ENCODE measurements around the gene CPOX.
A peak's percentile ranks its signal among the peaks of the same experiment; 100 is the strongest.
"Not testable (repeated sequence)": the region's sequence is repeated elsewhere in the genome, so short reads cannot be mapped to it uniquely, and the experiment has no call there.

CPOX gene

GRCh38 chr3:98593046-98593936 lies at the start of gene CPOX:
Gene CPOX (minus strand): TSS chr3:98593611. CDS start chr3:98593504, 107 bp downstream.
- peak; percentile 81 to 89 for DNase-seq (ENCODE audit: low read depth in 2 of 2)

GRCh38 chr3:98642769-98643168 lies 49.4 kb upstream of the CPOX start:
- DNase-seq (ENCODE audit: low read depth in 2 of 2), result not testable (repeated sequence)

DNA sequence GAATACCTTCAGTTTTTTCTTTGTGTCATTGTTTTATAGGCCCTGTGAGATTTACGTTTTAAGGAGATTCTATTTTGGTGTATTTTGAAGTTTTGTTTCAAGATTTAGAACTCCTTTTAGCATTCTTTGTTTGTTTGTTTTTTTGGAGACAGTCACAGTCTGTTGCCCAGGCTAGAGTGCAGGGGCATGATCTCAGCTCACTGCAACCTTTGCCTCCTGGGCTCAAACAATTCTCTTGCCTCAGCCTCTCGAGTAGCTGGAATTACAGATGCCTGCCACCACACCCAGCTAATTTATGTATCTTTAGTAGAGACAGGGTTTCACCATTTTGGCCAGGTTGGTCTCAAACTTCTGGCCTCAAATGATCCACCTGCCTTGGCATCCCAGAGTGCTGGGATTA lies 48.3 kb upstream of the CPOX start:
- DNase-seq (ENCODE audit: low read depth in 2 of 2), result not testable (repeated sequence)

GRCh38 chr3:98638515-98638914 lies 45.1 kb upstream of the CPOX start:
- DNase-seq (ENCODE audit: low read depth in 2 of 2), result not testable (repeated sequence)

- DNase-seq (ENCODE audit: low read depth in 2 of 2), result no peak
Observed at GRCh38 chr3:98630416-98630815, 37.0 kb upstream of the CPOX start.

DNA sequence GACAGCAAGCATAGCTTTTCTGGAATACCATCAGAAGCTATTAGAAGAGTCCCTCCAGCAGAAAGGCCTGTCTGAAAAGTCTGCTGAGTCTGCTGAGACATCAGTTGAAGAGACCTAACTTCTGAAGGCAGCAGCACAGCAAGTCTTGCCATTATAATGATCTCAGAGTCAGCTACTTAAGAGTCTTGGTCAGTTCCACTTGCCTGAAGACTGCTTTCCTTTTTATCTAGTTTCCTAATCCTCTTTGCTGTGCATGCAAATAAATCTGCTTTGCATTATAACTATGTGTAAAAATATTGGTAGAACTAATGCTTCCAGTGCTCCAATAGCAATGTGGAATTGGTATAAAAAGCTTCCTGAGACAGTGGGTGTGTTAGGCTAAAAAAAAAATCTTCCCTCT lies 34.9 kb upstream of the CPOX start:
- DNase-seq (ENCODE audit: low read depth in 2 of 2), result no peak

GRCh38 chr3:98626151-98626550 lies 32.7 kb upstream of the CPOX start:
- no peak for DNase-seq (ENCODE audit: low read depth in 2 of 2)

DNA sequence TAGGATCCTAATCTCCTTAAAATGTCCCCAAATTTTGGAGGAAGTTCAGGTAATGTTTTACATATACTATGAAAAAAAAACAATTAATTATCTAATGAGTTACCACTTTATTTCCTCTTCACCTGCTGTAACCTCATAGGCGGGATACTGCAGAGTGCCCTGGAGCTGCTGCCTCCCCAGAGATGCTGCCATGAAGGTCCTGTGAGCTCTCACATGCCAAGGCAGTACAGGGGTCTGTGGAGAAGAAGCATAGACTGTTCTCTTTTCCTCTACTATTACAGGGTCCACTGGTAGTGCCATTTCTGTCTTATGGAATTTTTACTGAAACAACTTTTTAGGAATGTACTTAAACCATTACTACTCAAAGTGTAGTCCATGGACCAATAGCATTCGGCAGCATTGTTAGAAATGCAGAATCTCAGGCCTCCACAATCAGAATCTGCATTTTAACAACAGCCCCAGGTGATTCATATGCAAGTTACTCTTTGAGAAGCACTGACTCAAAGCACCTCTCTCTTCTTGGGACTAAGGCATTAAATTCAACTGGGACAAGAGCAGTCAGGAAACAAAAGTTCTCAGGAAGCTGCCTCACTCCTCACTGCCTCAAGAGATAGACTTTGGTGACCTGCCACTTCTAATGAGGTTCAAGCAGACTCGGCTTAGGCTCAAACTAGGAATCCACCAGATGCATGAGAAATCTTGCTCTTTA lies 30.3 kb upstream of the CPOX start:
- DNase-seq (ENCODE audit: low read depth in 2 of 2), result no peak

DNA sequence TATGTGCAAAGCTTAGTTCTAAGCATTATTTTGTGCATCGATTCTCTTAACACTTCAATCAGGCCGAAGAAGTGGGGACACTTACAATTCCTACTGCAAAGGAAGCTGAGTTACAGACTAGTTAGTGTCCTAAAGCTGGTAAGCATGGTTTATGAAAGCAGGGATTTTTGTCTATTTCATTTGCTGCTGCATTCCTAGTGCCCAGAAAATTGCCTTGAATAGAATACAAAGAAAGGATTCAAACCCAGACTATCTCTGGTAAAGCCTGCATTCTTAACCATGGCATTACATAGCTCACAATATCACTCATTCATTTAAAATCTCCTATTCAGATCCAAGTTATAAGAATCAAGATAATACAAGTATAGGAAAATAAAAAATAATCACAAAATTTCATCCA lies 24.4 kb upstream of the CPOX start:
- no peak for DNase-seq (ENCODE audit: low read depth in 2 of 2)

GRCh38 chr3:98613616-98614015 lies 20.2 kb upstream of the CPOX start:
- no peak for DNase-seq (ENCODE audit: low read depth in 2 of 2)

- DNase-seq (ENCODE audit: low read depth in 2 of 2), result no peak
Observed at GRCh38 chr3:98612996-98613517, 19.6 kb upstream of the CPOX start.

GRCh38 chr3:98612587-98612986 lies 19.2 kb upstream of the CPOX start:
- DNase-seq (ENCODE audit: low read depth in 2 of 2), result no peak

DNA sequence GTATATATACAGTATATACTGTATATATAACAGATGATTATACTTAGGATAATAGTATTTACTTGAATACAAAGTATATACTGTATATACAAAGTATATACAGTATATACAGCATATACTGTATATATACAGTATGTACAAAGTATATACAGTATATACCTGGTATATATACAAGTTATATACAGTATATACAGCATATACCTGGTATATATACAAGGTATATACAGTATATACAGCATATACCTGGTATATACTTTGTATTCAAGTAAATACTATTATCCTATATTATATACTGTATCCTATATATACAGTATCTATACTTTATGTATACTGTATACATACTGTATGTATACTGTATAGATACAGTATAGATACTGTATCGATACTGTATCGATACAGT lies 14.6 kb upstream of the CPOX start:
- no peak for DNase-seq (ENCODE audit: low read depth in 2 of 2)

GRCh38 chr3:98603580-98603979 lies 10.2 kb upstream of the CPOX start:
- no peak for DNase-seq (ENCODE audit: low read depth in 2 of 2)

GRCh38 chr3:98602078-98602678 lies 8.8 kb upstream of the CPOX start:
- no peak for DNase-seq (ENCODE audit: low read depth in 2 of 2)

DNA sequence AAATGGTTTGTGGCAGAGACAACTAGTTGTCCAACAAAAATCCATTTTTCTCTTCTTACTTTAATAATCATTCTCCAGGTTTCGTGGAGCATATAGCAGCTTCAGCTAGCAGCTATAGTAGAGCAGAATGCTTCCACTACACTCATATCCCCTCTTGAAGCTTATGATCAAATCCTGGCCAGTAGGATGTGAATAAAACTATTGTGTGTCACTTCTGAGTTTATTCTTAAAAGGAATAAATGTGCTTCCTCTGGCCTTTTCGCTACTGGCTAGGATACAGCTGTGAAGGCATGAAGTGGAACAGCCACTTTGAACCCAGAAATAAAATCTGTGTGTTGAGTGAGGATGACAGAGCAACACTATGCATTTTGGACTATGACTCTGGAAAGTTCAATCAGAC lies 7.8 kb upstream of the CPOX start:
- DNase-seq (ENCODE audit: low read depth in 2 of 2), result no peak

DNA sequence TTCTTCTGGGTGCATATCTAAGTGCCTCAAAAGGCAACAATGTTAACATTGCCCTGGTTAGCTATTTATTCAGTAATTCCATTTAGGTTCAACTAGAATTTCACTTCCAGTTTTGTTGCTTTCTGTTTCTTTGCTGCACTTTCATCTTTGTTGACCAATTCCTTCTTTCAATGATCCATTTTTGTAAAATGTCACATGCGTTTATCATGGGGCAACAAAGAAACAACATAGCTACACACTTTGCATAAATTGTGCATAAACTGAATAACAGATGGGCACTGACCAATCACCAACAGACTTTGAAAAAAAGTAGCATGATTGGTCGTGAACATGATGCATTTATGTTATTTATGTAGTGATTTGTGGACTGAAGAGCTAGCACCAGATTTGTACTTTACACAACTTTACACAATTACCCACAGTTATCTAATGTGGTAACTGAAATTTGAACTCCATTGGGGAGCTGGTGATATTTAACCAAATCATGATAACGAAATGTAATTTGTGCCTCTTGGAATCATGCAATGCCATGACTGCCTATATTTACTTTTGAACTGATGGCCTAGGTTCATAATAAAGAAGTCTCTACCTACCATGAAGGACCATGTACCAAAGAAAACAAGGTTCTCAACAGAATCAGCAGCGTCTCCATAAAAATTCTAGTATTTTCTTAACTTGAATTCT lies 7.1 kb upstream of the CPOX start:
- no peak for DNase-seq (ENCODE audit: low read depth in 2 of 2)

DNA sequence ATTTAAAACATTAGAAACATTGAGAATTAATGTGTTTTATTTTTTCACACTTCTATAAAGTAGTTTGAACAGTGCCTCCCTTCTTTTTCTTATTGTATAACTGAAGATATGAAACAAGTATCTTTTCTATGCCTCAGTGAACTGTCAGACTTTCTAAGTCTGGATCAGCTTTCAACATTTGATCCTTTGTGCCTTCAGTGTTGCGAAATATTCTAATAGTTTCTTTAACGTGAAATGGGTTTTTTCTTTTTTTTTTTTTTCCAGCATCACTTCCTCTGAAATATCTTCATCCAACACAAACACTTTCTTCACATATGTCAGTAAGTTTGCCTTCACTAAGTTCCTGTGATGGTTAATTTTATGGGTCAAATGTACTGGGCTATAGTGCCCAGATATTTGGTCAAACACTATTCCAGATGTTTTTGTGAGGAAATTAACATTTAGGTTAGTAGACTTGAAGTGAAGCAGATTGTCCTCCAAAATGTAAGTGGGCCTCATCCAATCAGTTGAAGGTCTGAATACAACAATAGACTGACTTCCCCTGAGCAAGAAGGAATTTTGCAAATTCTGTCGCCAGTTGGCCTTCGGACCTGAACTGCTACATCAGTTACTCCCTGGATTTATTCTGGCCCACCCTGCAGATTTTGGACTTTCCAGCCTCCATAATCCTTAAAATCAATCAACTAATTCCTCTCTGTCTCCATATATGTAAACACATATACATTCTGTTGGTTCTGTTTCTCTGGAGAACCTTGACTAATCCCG lies 6.4 kb upstream of the CPOX start:
- DNase-seq (ENCODE audit: low read depth in 2 of 2), result no peak

- DNase-seq (ENCODE audit: low read depth in 2 of 2), result no peak
Observed at GRCh38 chr3:98598492-98598891, 5.1 kb upstream of the CPOX start.

DNA sequence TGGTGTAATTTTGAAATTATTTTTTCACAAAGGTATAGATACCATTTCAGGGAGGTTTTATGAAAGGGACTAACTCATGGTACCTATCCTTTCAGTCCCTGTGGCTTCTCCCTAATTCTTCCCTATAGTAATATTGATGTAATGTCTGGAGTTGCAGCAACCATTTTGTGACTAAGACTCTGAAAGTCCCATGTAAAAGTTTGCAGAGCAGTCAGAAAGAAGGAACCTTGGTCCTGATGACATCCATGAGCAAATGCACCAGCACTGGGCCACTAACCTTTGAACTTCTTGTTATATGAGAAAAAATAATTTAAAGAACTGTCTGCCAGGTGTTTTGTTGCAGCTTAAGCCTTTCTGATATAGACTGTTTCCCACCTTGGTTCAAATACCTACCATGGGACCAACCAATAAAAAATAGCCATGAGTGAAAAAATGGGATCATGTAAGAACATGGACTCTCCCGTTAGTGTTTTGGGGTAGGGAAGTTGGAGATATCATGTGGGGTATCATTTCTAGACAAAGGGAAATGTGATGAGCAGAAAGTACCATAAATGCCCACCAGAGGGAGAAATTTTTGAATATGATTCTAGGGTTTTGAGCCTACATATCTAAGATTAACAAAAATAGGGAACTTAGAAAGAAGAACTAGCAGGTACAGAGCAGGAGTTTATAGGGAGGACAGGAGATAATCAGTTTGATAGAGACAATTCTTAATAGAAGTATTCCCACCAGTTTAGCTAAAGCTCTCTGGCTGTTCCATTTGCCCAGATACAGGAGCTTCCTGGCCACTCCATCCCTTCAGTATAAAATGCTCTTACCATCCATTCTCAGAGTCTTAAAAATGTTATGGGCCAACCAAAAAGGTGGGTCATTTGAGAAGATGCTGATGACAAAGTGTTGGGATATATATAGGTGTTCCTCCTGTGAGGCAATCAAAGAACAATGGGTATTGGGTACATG lies 3.4 kb upstream of the CPOX start:
- DNase-seq (ENCODE audit: low read depth in 2 of 2), result no peak
